Cardiac muscle cell (in vitro differentiated cells and primary cell): Measurements from ENCODE around the gene ERBB4. TPM values are rescaled to one million over a fixed set of nuclear protein-coding genes. Genes with fewer than 3 reads are reported as not detected.

Experiments
- DNase-seq, 2 donors: peaks; one replicate each; pipeline versions ENCODE4 v3.0.0 to v3.0.0-alpha.2; 2010 to 2017; ENCODE audit warnings: low read depth in 1 of 2, low spot score in 1 of 2
- H3K27ac ChIP-seq: fragments of 200-600 bp; sonication (generic); 2 replicates; pipeline ENCODE4 v1.5.1; 2016
- H3K27me3 ChIP-seq: fragments of 200-600 bp; sonication (generic); 2 replicates; pipeline ENCODE4 v1.6.0; 2016; ENCODE audit warnings: control low read depth
- H3K36me3 ChIP-seq: fragments of 200-600 bp; sonication (generic); 2 replicates; pipeline ENCODE4 v1.5.1; 2016; ENCODE audit warnings: control low read depth
- H3K4me1 ChIP-seq: fragments of 200-600 bp; sonication (generic); 2 replicates; pipeline ENCODE4 v1.8.1; 2017; ENCODE audit warnings: low read depth, mild to moderate bottlenecking, mixed run types
- H3K4me3 ChIP-seq: fragments of 200-600 bp; sonication (generic); 2 replicates; pipeline ENCODE4 v1.5.1; 2016; ENCODE audit warnings: mild to moderate bottlenecking
- H3K9me3 ChIP-seq: fragments of 200-600 bp; sonication (generic); 2 replicates; pipeline ENCODE4 v1.5.1; 2017; ENCODE audit warnings: low read depth, mild to moderate bottlenecking, control low read depth
- polyA plus RNA-seq: library from polyadenylated mRNA; unstranded; fragments of >200 nt; fragmentation: Nextera tagmentation; extraction: Ambion mirVana; gene quantifications from 2 replicates; pipeline ENCODE4 v1.2.1, GENCODE V29; 2016
- total RNA-seq: library from RNA; depleted of rRNA; stranded (reverse); fragments of >200 nt; gene quantifications from 2 replicates; pipeline ENCODE4 v1.2.3, GENCODE V29; 2016
- TF ChIP-seq, protein P1 (sequence below): IDR thresholded peaks from 2 replicates; pipeline ENCODE4 v1.5.1; 2012; ENCODE audit warnings: low read depth, mild to moderate bottlenecking, low read length

The ERBB4 gene
- total and polyA plus RNA-seq, 2 experiments from 2014 or later: 38.1 to 42.1 TPM

DNA sequence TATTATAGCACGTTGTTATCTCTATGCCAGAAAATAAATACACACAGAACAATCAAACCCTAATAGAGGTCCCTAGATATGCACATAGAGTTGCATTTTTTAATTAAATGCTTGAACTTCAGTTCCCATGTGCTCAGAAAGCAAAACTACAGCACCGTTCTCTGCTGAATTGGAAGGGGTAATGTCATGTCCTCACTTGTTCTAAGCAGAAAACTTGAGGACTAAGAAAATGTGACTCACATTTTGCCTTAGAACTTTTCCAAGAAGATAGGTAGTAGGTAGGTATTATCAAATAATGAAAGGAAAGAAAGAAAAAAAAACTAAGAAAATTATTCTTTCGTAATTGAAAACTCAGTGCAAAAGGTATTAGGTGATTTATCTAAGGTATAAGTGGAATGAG, 607.3 kb downstream of the ERBB4 start:
- Histone ChIP-seq H3K27ac (no peak overlapping the region), H3K4me3 (no peak overlapping the region), H3K36me3 (no peaks in the 10 kb centered on the region), H3K4me1 (peaks cover 13% of the 10 kb centered on the region), H3K27me3 (no peaks in the 10 kb centered on the region), H3K9me3 (no peaks in the 10 kb centered on the region)
- TF ChIP-seq, protein P1, sequence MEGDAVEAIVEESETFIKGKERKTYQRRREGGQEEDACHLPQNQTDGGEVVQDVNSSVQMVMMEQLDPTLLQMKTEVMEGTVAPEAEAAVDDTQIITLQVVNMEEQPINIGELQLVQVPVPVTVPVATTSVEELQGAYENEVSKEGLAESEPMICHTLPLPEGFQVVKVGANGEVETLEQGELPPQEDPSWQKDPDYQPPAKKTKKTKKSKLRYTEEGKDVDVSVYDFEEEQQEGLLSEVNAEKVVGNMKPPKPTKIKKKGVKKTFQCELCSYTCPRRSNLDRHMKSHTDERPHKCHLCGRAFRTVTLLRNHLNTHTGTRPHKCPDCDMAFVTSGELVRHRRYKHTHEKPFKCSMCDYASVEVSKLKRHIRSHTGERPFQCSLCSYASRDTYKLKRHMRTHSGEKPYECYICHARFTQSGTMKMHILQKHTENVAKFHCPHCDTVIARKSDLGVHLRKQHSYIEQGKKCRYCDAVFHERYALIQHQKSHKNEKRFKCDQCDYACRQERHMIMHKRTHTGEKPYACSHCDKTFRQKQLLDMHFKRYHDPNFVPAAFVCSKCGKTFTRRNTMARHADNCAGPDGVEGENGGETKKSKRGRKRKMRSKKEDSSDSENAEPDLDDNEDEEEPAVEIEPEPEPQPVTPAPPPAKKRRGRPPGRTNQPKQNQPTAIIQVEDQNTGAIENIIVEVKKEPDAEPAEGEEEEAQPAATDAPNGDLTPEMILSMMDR: no peak
- DNase-seq: no peak

DNA sequence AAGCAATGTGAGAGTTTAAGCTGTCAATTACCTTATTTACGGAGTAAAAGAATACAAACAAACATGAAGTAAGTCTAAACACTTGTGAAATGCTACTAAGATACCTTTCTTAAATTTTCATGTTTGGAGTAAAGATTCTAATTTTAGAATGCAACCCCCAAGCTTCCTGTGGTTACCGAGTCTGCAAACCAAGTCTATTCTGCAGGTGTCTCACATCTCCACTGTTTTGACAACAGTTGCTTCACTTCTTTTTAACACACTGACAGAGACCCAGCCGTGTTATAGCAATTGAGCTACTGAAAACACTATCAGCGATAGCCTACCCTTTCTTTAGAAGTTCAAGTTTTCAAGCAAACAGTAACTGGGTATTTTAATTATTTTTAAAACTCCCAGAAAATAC, 608.3 kb downstream of the ERBB4 start:
- H3K27me3 ChIP-seq: no peaks in the 10 kb centered on the region
- peaks cover 13% of the 10 kb centered on the region for H3K4me1 ChIP-seq
- TF ChIP-seq, protein P1: no peak
- H3K27ac ChIP-seq: no peak overlapping the region
- no peaks in the 10 kb centered on the region for H3K9me3 ChIP-seq
- no peak for DNase-seq
- H3K36me3 ChIP-seq: no peaks in the 10 kb centered on the region
- H3K4me3 ChIP-seq: no peak overlapping the region

DNA sequence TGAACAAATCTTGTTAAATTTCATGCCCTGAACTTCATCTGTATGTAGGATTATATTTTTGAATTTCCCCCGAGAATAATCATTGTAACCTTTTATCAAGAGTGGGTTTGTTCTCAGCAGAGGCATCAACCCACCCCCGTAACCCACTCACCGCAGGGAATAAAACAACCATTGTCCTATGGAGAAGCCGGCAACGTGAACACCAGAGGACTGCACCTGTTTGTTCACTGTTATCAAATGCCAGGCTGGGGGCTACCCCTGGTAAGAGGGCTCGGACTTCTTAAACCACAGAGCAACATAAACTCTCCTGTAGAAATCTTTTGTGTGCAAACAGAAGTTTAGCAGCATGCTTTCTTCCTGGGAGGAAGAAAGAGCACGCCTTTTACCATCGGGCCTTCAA, 610.4 kb downstream of the ERBB4 start:
- Histone ChIP-seq H3K36me3 (no peaks in the 10 kb centered on the region), H3K27ac (no peak overlapping the region), H3K27me3 (no peaks in the 10 kb centered on the region), H3K4me3 (no peak overlapping the region), H3K4me1 (peaks cover 13% of the 10 kb centered on the region), H3K9me3 (no peaks in the 10 kb centered on the region)
- no peak for DNase-seq
- TF ChIP-seq, protein P1: no peak

DNA sequence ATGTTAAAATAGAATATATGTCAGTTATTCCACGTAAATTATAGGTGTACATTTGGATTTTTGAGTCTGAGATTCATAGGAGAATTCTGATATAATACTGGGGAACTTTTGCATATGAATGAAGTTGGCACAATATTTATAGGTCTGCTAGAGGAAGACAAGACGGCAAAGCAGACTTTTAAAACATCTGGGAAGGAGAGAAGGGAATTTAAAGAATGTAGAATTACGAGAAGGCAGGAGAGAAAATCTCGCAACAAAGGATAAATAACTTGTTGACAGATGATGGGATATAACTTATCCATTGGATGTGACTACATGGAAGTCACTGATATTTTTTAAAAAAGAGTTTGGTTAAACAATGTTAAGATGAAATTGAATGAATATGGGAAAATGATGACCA, 615.6 kb downstream of the ERBB4 start:
- H3K27ac ChIP-seq: no peak overlapping the region
- TF ChIP-seq, protein P1: no peak
- H3K36me3 ChIP-seq: no peaks in the 10 kb centered on the region
- H3K27me3 ChIP-seq: no peaks in the 10 kb centered on the region
- H3K4me1 ChIP-seq: no peaks in the 10 kb centered on the region
- no peak for DNase-seq
- no peaks in the 10 kb centered on the region for H3K9me3 ChIP-seq
- no peak overlapping the region for H3K4me3 ChIP-seq

DNA sequence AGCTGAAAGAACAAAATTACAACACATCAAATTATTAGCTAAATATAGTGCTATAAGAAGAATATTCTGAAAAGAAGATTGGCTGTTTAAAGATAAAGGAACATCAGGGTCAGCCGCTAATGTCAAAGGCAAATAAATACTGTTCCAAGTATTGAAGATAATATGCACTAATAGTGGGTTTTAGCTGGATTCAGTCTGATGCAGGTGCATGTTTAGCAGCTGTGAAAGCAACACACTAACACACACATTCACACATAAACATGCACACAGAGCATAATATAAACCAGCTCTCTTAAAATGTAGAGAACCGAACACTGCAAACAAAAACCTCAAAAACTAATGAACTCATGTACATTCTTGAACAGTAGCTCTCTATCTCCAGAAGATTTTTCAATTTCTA, 634.6 kb downstream of the ERBB4 start:
- TF ChIP-seq, protein P1: no peak
- DNase-seq: no peak
- Histone ChIP-seq H3K36me3 (no peaks in the 10 kb centered on the region), H3K9me3 (no peaks in the 10 kb centered on the region), H3K4me3 (no peak overlapping the region), H3K27ac (no peak overlapping the region), H3K27me3 (no peaks in the 10 kb centered on the region), H3K4me1 (peaks cover 25% of the 10 kb centered on the region)
